IPS-18c (cell line): Measurements from ENCODE around the gene PIPOX.

Experiments
- H3K4me3 ChIP-seq: 2 replicates; pipeline ENCODE4 v1.7.0; 2013; ENCODE audit warnings: low read depth, mild to moderate bottlenecking, low read length, moderate library complexity; ENCODE audit not compliant: insufficient read depth
- H3K9me3 ChIP-seq: one replicate; pipeline ENCODE4 v1.6.1; 2013; ENCODE audit warnings: mild to moderate bottlenecking, low read length, moderate library complexity; ENCODE audit not compliant: control insufficient read depth, insufficient read depth

PIPOX gene

GRCh38 chr17:29062215-29062614 is 19.3 kb downstream of the PIPOX start:
- H3K4me3 ChIP-seq = no peak overlapping the region
- no peaks in the 10 kb centered on the region for H3K9me3 ChIP-seq

- H3K4me3 ChIP-seq = no peak overlapping the region
- peaks cover 2% of the 10 kb centered on the region for H3K9me3 ChIP-seq
Measured at GRCh38 chr17:29063992-29064391, 21.1 kb downstream of the PIPOX start.

- Histone ChIP-seq H3K4me3 (no peak overlapping the region), H3K9me3 (peaks cover 2% of the 10 kb centered on the region)
Measured at GRCh38 chr17:29066047-29066446, 23.1 kb downstream of the PIPOX start.

- Histone ChIP-seq H3K4me3 (no peak overlapping the region), H3K9me3 (peaks cover 2% of the 10 kb centered on the region)
Measured at GRCh38 chr17:29066606-29067005, 23.7 kb downstream of the PIPOX start.

GRCh38 chr17:29068818-29069217 is 25.9 kb downstream of the PIPOX start:
- Histone ChIP-seq H3K9me3 (peaks cover 2% of the 10 kb centered on the region), H3K4me3 (no peak overlapping the region)

GRCh38 chr17:29069526-29070041 is 26.6 kb downstream of the PIPOX start:
- Histone ChIP-seq H3K4me3 (no peak overlapping the region), H3K9me3 (peaks cover 2% of the 10 kb centered on the region)

GRCh38 chr17:29070308-29070707 is 27.4 kb downstream of the PIPOX start:
- Histone ChIP-seq H3K9me3 (peaks cover 2% of the 10 kb centered on the region), H3K4me3 (no peak overlapping the region)

GRCh38 chr17:29070781-29071180 is 27.8 kb downstream of the PIPOX start:
- no peak overlapping the region for H3K4me3 ChIP-seq
- peaks cover 2% of the 10 kb centered on the region for H3K9me3 ChIP-seq

- Histone ChIP-seq H3K4me3 (no peak overlapping the region), H3K9me3 (peaks cover 2% of the 10 kb centered on the region)
Measured at GRCh38 chr17:29071303-29071702, 28.4 kb downstream of the PIPOX start.

- peaks cover 2% of the 10 kb centered on the region for H3K9me3 ChIP-seq
- H3K4me3 ChIP-seq = no peak overlapping the region
Measured at GRCh38 chr17:29073045-29073444, 30.1 kb downstream of the PIPOX start.

- Histone ChIP-seq H3K9me3 (peaks cover under 1% of the 10 kb centered on the region), H3K4me3 (no peak overlapping the region)
Measured at GRCh38 chr17:29073520-29073919, 30.6 kb downstream of the PIPOX start.

- no peak overlapping the region for H3K4me3 ChIP-seq
- no peaks in the 10 kb centered on the region for H3K9me3 ChIP-seq
Measured at GRCh38 chr17:29074488-29074887, 31.5 kb downstream of the PIPOX start.

GRCh38 chr17:29076087-29076486 is 33.1 kb downstream of the PIPOX start:
- Histone ChIP-seq H3K4me3 (no peak overlapping the region), H3K9me3 (no peaks in the 10 kb centered on the region)

- Histone ChIP-seq H3K4me3 (no peak overlapping the region), H3K9me3 (no peaks in the 10 kb centered on the region)
Measured at GRCh38 chr17:29076722-29077121, 33.8 kb downstream of the PIPOX start.

- no peak overlapping the region; the same call in 1 of the 2 replicates for H3K4me3 ChIP-seq
Measured at GRCh38 chr17:29077320-29077719, 34.4 kb downstream of the PIPOX start.

GRCh38 chr17:29078183-29079045 is 35.5 kb downstream of the PIPOX start:
- Histone ChIP-seq H3K4me3 (no peak overlapping the region), H3K9me3 (no peaks in the 10 kb centered on the region)

More at GRCh38 chr17:29077320-29077719, 34.4 kb downstream of the PIPOX start:
- no peaks in the 10 kb centered on the region for H3K9me3 ChIP-seq

GRCh38 chr17:29079433-29079832 is 36.5 kb downstream of the PIPOX start:
- H3K4me3 ChIP-seq = no peak overlapping the region

GRCh38 chr17:29079887-29080286 is 36.9 kb downstream of the PIPOX start:
- Histone ChIP-seq H3K4me3 (no peak overlapping the region), H3K9me3 (no peaks in the 10 kb centered on the region)

More at GRCh38 chr17:29079433-29079832, 36.5 kb downstream of the PIPOX start:
- no peaks in the 10 kb centered on the region for H3K9me3 ChIP-seq
